ENCODE measurements around the gene ZNF143.

- TF ChIP-seq, protein P1, sequence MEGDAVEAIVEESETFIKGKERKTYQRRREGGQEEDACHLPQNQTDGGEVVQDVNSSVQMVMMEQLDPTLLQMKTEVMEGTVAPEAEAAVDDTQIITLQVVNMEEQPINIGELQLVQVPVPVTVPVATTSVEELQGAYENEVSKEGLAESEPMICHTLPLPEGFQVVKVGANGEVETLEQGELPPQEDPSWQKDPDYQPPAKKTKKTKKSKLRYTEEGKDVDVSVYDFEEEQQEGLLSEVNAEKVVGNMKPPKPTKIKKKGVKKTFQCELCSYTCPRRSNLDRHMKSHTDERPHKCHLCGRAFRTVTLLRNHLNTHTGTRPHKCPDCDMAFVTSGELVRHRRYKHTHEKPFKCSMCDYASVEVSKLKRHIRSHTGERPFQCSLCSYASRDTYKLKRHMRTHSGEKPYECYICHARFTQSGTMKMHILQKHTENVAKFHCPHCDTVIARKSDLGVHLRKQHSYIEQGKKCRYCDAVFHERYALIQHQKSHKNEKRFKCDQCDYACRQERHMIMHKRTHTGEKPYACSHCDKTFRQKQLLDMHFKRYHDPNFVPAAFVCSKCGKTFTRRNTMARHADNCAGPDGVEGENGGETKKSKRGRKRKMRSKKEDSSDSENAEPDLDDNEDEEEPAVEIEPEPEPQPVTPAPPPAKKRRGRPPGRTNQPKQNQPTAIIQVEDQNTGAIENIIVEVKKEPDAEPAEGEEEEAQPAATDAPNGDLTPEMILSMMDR (IDR thresholded peaks at IDR 0.05; ENCODE audit: low read length): no peak
- TF ChIP-seq EZH2phosphoT487 (IDR thresholded peaks at IDR 0.05; ENCODE audit: low read length) (no peak), EZH2 (optimal IDR thresholded peaks at IDR 0.05; ENCODE audit: low read depth, low read length) (no peak)
These were observed 102.5 kb downstream of the ZNF143 start for GRCh38 chr11:9563196-9563730.
